ENCODE data around the gene CLHC1.

Gene CLHC1

GRCh38 chr2:55235724-55236538, 3.8 kb upstream of the CLHC1 start:
- H3K9me3 ChIP-seq (ENCODE audit: control insufficient read depth, insufficient read depth, low read depth, low read length): no peaks in the 10 kb centered on the region
- 0 out of 2 replicates have a peak, but pooled peaks cover 6% of the 10 kb centered on the region for H3K4me1 ChIP-seq (ENCODE audit: control insufficient read depth, insufficient read depth, low read length)
- TF ChIP-seq ZNF202 (tag by site-specific recombination; IDR thresholded peaks at IDR 0.05; ENCODE audit: borderline replicate concordance) (no peak), KLF7 (tag by site-specific recombination; IDR thresholded peaks at IDR 0.05; ENCODE audit: borderline replicate concordance) (no peak), ZBTB6 (tag by site-specific recombination; IDR thresholded peaks at IDR 0.05) (no peak), ZNF610 (tag by site-specific recombination; IDR thresholded peaks at IDR 0.05; ENCODE audit: borderline replicate concordance) (no peak), IKZF3 (tag by site-specific recombination; IDR thresholded peaks at IDR 0.05) (no peak), ZNF513 (tag by site-specific recombination; IDR thresholded peaks at IDR 0.05) (no peak), ZNF362 (tag by site-specific recombination; IDR thresholded peaks at IDR 0.05) (peak; percentile 38; the same call in 1 of the 2 replicates), ZNF571 (tag by site-specific recombination; IDR thresholded peaks at IDR 0.05) (no peak), ZNF529 (tag by site-specific recombination; IDR thresholded peaks at IDR 0.05; ENCODE audit: insufficient replicate concordance) (no peak), ZNF121 (tag by site-specific recombination; IDR thresholded peaks at IDR 0.05) (0 out of 2 replicates have a peak, but pooled peaks have one; percentile 21)
- no peak overlapping the region for H3K4me3 ChIP-seq (ENCODE audit: low read depth, low read length)
- H3K27ac ChIP-seq (ENCODE audit: extremely low read depth, low read depth, low read length): no peak overlapping the region
- ChIA-PET POLR2A (no interaction called here), CTCF (no interaction called here)
- peaks cover 43 to 61% of the 10 kb centered on the region in 2 experiments for H3K36me3 ChIP-seq (ENCODE audit: control insufficient read depth in 2 of 2, insufficient read depth in 1 of 2, low read length in 2 of 2)

GRCh38 chr2:55233658-55233940, 1.5 kb upstream of the CLHC1 start:
- H3K27ac ChIP-seq (ENCODE audit: extremely low read depth, low read depth, low read length): peak overlapping the region; percentile 94; the same call in 1 of the 2 replicates
- peaks cover 42 to 57% of the 10 kb centered on the region in 2 experiments for H3K36me3 ChIP-seq (ENCODE audit: control insufficient read depth in 2 of 2, insufficient read depth in 1 of 2, low read length in 2 of 2)
- H3K9me3 ChIP-seq (ENCODE audit: control insufficient read depth, insufficient read depth, low read depth, low read length): no peaks in the 10 kb centered on the region
- ChIA-PET CTCF (no interaction called here), POLR2A (no interaction called here)
- 0 out of 2 replicates have a peak, but pooled peaks cover 6% of the 10 kb centered on the region for H3K4me1 ChIP-seq (ENCODE audit: control insufficient read depth, insufficient read depth, low read length)
- TF ChIP-seq ZBTB8A (tag by site-specific recombination; IDR thresholded peaks at IDR 0.05) (no peak), ZNF777 (tag by site-specific recombination; IDR thresholded peaks at IDR 0.05; ENCODE audit: borderline replicate concordance) (no peak), IKZF3 (tag by site-specific recombination; IDR thresholded peaks at IDR 0.05) (no peak), ZBTB7A (tag by site-specific recombination; IDR thresholded peaks at IDR 0.05; ENCODE audit: low read depth) (no peak), ZNF280D (tag by site-specific recombination; IDR thresholded peaks at IDR 0.05) (no peak), ZNF624 (tag by site-specific recombination; IDR thresholded peaks at IDR 0.05) (no peak), ZEB2 (tag by site-specific recombination; IDR thresholded peaks at IDR 0.05) (no peak), ZNF26 (tag by site-specific recombination; IDR thresholded peaks at IDR 0.05) (no peak), BCL6B (tag by site-specific recombination; IDR thresholded peaks at IDR 0.05) (no peak), ZNF596 (tag by site-specific recombination; IDR thresholded peaks at IDR 0.05) (no peak), ZNF571 (tag by site-specific recombination; IDR thresholded peaks at IDR 0.05) (no peak), ZNF664 (tag by site-specific recombination; IDR thresholded peaks at IDR 0.05) (no peak), ZFP37 (tag by site-specific recombination; IDR thresholded peaks at IDR 0.05) (no peak), ZBTB20 (tag by site-specific recombination; IDR thresholded peaks at IDR 0.05) (no peak), ZNF501 (tag by site-specific recombination; IDR thresholded peaks at IDR 0.05) (no peak), KLF8 (tag by site-specific recombination; IDR thresholded peaks at IDR 0.05) (no peak), ZNF292 (tag by site-specific recombination; IDR thresholded peaks at IDR 0.05; ENCODE audit: borderline replicate concordance, low read depth) (no peak)
- H3K4me3 ChIP-seq (ENCODE audit: low read depth, low read length): peak overlapping the region; percentile 50

Data from HEK293 (cell line).